OCI-LY3 (cell line): ENCODE data around the gene COX7A2L.
"Not testable (repeated sequence)": the region's sequence is repeated elsewhere in the genome, so short reads cannot be mapped to it uniquely, and the experiment has no call there.

ENCODE experiments used
- H2AFZ ChIP-seq: fragments of 200-600, 300-600 bp; shearing (Covaris generic); 2 replicates; pipeline ENCODE4 v1.6.0; 2014; ENCODE audit warnings: antibody characterized with exemption, low read depth, low read length
- H3K27ac ChIP-seq: fragments of 200-600, 300-600 bp; sonication (generic); 2 replicates; pipeline ENCODE4 v1.5.1; 2014; ENCODE audit warnings: mild to moderate bottlenecking, low read length, moderate library complexity, mixed read lengths
- H3K27me3 ChIP-seq: fragments of 200-600, 300-600 bp; sonication (generic); 2 replicates; pipeline ENCODE4 v1.6.1; 2014; ENCODE audit warnings: low read depth, low read length, mixed read lengths
- H3K36me3 ChIP-seq: fragments of 200-600, 300-600 bp; sonication (generic); replicated peaks from 2 replicates; pipeline ENCODE3; 2014; ENCODE audit warnings: low read depth, low read length, mixed read lengths
- H3K4me1 ChIP-seq: fragments of 300-600, 200-600 bp; sonication (generic); 2 replicates; pipeline ENCODE4 v1.6.1; 2014; ENCODE audit warnings: low read length, mixed read lengths
- H3K4me2 ChIP-seq: fragments of 200-600, 300-600 bp; sonication (generic); 2 replicates; pipeline ENCODE4 v1.6.1; 2014; ENCODE audit warnings: low read length, mixed read lengths
- H3K4me3 ChIP-seq: fragments of 300-600, 200-600 bp; sonication (generic); 2 replicates; pipeline ENCODE4 v1.5.1; 2014; ENCODE audit warnings: antibody characterized with exemption, mild to moderate bottlenecking, low read length, moderate library complexity
- H3K79me2 ChIP-seq: fragments of 300-600, 200-600 bp; shearing (Covaris generic); 2 replicates; pipeline ENCODE4 v1.6.1; 2014; ENCODE audit warnings: mild to moderate bottlenecking, low read length, mixed read lengths
- H3K9ac ChIP-seq: fragments of 300-600, 200-600 bp; shearing (Covaris generic); 2 replicates; pipeline ENCODE4 v1.6.0; 2014; ENCODE audit warnings: mild to moderate bottlenecking, low read length, moderate library complexity
- H3K9me3 ChIP-seq: fragments of 200-600, 300-600 bp; shearing (Covaris generic); 2 replicates; pipeline ENCODE4 v1.6.1; 2014; ENCODE audit warnings: low read length, mixed read lengths; ENCODE audit not compliant: insufficient read depth
- H4K20me1 ChIP-seq: fragments of 200-600, 300-600 bp; sonication (generic); 2 replicates; pipeline ENCODE4 v1.6.1; 2016; ENCODE audit warnings: low read length, mixed read lengths; ENCODE audit not compliant: insufficient read depth
- CTCF ChIP-seq: fragments of 200-600, 300-600 bp; sonication (generic); IDR thresholded peaks from 2 replicates; pipeline ENCODE4 v1.5.1; 2014; ENCODE audit warnings: antibody characterized with exemption, low read length, low read depth
- EZH2phosphoT487 ChIP-seq: fragments of 200-600 bp; shearing (Covaris generic); IDR thresholded peaks from 2 replicates; pipeline ENCODE4 v1.6.1; 2018; ENCODE audit warnings: antibody characterized with exemption, mixed run types, low read depth

COX7A2L gene

GRCh38 chr2:42337846-42338566 is 23.0 kb downstream of the COX7A2L start:
- H3K4me1 ChIP-seq = peaks cover 4% of the 10 kb centered on the region; the same call in 1 of the 2 replicates
- no peak overlapping the region for H3K4me2 ChIP-seq
- no peak overlapping the region for H3K4me3 ChIP-seq
- no peak overlapping the region for H3K9ac ChIP-seq
- no peaks in the 10 kb centered on the region for H3K9me3 ChIP-seq
- no peak for TF ChIP-seq EZH2phosphoT487
- peaks cover 13% of the 10 kb centered on the region; the same call in 1 of the 2 replicates for H3K79me2 ChIP-seq
- no peaks in the 10 kb centered on the region for H3K27me3 ChIP-seq
- H2AFZ ChIP-seq = no peak overlapping the region
- H3K27ac ChIP-seq = no peak overlapping the region
- peaks cover 26% of the 10 kb centered on the region for H3K36me3 ChIP-seq
- peaks cover 14% of the 10 kb centered on the region; the same call in 1 of the 2 replicates for H4K20me1 ChIP-seq

- no peak overlapping the region for H3K27ac ChIP-seq
- H3K36me3 ChIP-seq = peaks cover 32% of the 10 kb centered on the region
- H3K9me3 ChIP-seq = no peaks in the 10 kb centered on the region
These were observed 23.6 kb downstream of the COX7A2L start for GRCh38 chr2:42337356-42337820.

DNA sequence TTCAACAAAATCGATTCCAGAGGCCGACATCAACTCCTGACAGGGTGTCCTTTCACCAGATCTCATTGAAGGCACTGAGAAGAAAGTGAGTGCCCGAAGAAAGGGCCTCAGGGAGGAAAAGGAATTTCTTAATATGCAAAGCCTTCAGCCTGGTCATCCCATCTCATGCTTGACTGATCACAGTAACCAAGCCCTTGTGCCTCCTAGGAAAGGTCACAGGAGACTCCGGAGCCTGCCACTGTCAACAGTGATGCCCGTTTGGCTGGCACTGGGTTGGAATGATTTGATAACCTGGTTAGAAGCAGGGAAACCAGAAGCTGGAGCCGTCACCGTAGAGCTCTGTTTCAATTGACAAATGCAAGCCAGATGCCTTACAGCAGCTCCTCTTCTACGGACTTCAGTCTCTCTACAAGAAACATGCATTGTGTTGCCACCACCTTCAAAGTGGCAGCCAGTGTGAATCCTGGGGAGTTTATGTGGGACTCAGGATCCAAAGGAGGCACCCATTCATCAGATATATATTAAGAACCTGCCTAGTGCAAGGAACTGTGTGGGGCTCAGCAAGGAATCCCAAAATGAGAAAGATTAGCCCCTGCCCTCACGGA is 24.6 kb downstream of the COX7A2L start:
- Histone ChIP-seq H3K79me2 (peaks cover 7% of the 10 kb centered on the region; the same call in 1 of the 2 replicates), H3K4me3 (no peak overlapping the region), H3K9ac (no peak overlapping the region), H3K36me3 (peaks cover 41% of the 10 kb centered on the region), H3K27ac (no peak overlapping the region), H3K4me1 (no peaks in the 10 kb centered on the region), H3K27me3 (no peaks in the 10 kb centered on the region), H2AFZ (no peak overlapping the region), H4K20me1 (peaks cover 8% of the 10 kb centered on the region; the same call in 1 of the 2 replicates), H3K9me3 (no peaks in the 10 kb centered on the region), H3K4me2 (no peak overlapping the region)
- no peak for TF ChIP-seq EZH2phosphoT487

More at GRCh38 chr2:42337356-42337820, 23.6 kb downstream of the COX7A2L start:
- Histone ChIP-seq H2AFZ (no peak overlapping the region), H3K79me2 (peaks cover 9% of the 10 kb centered on the region; the same call in 1 of the 2 replicates), H4K20me1 (peaks cover 13% of the 10 kb centered on the region; the same call in 1 of the 2 replicates), H3K4me2 (no peak overlapping the region), H3K4me1 (peaks cover under 1% of the 10 kb centered on the region; the same call in 1 of the 2 replicates), H3K27me3 (no peaks in the 10 kb centered on the region), H3K9ac (no peak overlapping the region), H3K4me3 (no peak overlapping the region)
- no peak; the same call in 1 of the 2 replicates for TF ChIP-seq CTCF
- TF ChIP-seq EZH2phosphoT487 = no peak

DNA sequence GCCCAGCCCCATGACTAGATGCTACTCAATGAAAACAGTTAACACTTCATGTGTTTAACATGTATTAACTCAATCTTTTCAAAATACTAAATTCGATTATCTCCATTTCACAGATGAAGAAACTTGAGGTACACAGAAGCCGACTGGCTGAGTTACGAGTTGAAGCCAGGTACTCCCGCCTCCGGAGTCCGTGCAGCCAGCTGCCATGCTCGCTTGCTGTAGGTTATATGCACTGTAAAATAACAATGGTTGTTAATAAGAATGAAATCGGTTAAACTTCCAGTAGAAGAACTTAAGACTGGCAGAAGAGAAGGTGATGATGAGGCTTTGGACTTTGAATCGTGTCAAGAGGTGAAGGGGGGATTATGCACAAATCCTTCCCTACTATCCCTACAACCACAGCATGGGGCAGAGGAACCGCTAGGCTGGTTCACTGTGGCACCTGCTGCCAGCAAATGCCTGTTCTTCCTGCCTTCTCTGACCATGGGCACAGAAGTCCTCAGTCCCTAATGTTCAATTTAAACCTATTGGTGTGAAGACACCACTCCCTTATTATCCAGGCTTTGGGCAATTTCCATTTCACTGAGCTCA is 25.4 kb downstream of the COX7A2L start:
- no peaks in the 10 kb centered on the region for H3K27me3 ChIP-seq
- H3K27ac ChIP-seq = no peak overlapping the region
- H3K9me3 ChIP-seq = no peaks in the 10 kb centered on the region
- 0 out of 2 replicates have a peak, but pooled peaks cover under 1% of the 10 kb centered on the region for H3K79me2 ChIP-seq
- peaks cover 8% of the 10 kb centered on the region; the same call in 1 of the 2 replicates for H4K20me1 ChIP-seq
- no peak overlapping the region for H3K9ac ChIP-seq
- TF ChIP-seq CTCF (no peak), EZH2phosphoT487 (no peak)
- H3K4me2 ChIP-seq = no peak overlapping the region
- no peaks in the 10 kb centered on the region for H3K4me1 ChIP-seq
- peaks cover 46% of the 10 kb centered on the region for H3K36me3 ChIP-seq
- H2AFZ ChIP-seq = no peak overlapping the region
- H3K4me3 ChIP-seq = no peak overlapping the region

- not testable (repeated sequence) for H3K79me2 ChIP-seq, H2AFZ ChIP-seq
- peaks cover 53% of the 10 kb centered on the region for H3K36me3 ChIP-seq
These were observed 26.2 kb downstream of the COX7A2L start for GRCh38 chr2:42334865-42335264.

More at GRCh38 chr2:42334865-42335264, 26.2 kb downstream of the COX7A2L start:
- H3K4me3 ChIP-seq, H3K9ac ChIP-seq, H3K9me3 ChIP-seq, H3K4me1 ChIP-seq, H3K27me3 ChIP-seq, H4K20me1 ChIP-seq, H3K4me2 ChIP-seq, H3K27ac ChIP-seq: not testable (repeated sequence)
